HG03139 (cell line): Measurements from ENCODE around the gene PXDC1.
"Not testable (repeated sequence)": the region's sequence is repeated elsewhere in the genome, so short reads cannot be mapped to it uniquely, and the experiment has no call there.

Source experiments
- ATAC-seq: cut with Tn5 transposase; IDR thresholded peaks from one replicate; pipeline ENCODE4 v1.9.1; 2021; ENCODE audit not compliant: unreplicated experiment

The PXDC1 gene

GRCh38 chr6:3734023-3734422 lies 17.5 kb downstream of the PXDC1 start:
- no peak for ATAC-seq

GRCh38 chr6:3733321-3733925 lies 18.1 kb downstream of the PXDC1 start:
- ATAC-seq = no peak

- no peak for ATAC-seq
These were observed 19.0 kb downstream of the PXDC1 start for GRCh38 chr6:3732345-3733141.

- ATAC-seq = no peak
These were observed 19.8 kb downstream of the PXDC1 start for GRCh38 chr6:3731700-3732099.

GRCh38 chr6:3729603-3730344 lies 21.7 kb downstream of the PXDC1 start:
- no peak for ATAC-seq

- ATAC-seq = no peak
These were observed 23.9 kb downstream of the PXDC1 start for GRCh38 chr6:3727593-3728108.

GRCh38 chr6:3727036-3727435 lies 24.5 kb downstream of the PXDC1 start:
- ATAC-seq = no peak

- no peak for ATAC-seq
These were observed 25.1 kb downstream of the PXDC1 start for GRCh38 chr6:3726421-3726820.

- no peak for ATAC-seq
These were observed 26.1 kb downstream of the PXDC1 start for GRCh38 chr6:3725145-3726047.

- ATAC-seq = no peak
These were observed 26.9 kb downstream of the PXDC1 start for GRCh38 chr6:3724451-3725144.

- no peak for ATAC-seq
These were observed 27.5 kb downstream of the PXDC1 start for GRCh38 chr6:3723966-3724365.

GRCh38 chr6:3723251-3723650 lies 28.3 kb downstream of the PXDC1 start:
- ATAC-seq = no peak

GRCh38 chr6:3722785-3723184 lies 28.7 kb downstream of the PXDC1 start:
- no peak for ATAC-seq

- ATAC-seq = no peak
These were observed 29.5 kb downstream of the PXDC1 start for GRCh38 chr6:3721810-3722621.

GRCh38 chr6:3720770-3721169 lies 30.7 kb downstream of the PXDC1 start:
- ATAC-seq = not testable (repeated sequence)

GRCh38 chr6:3719462-3720308 lies 31.8 kb downstream of the PXDC1 start:
- ATAC-seq = no peak

- ATAC-seq = no peak
These were observed 33.1 kb downstream of the PXDC1 start for GRCh38 chr6:3718407-3718806.

GRCh38 chr6:3715285-3715684 lies 36.2 kb downstream of the PXDC1 start:
- no peak for ATAC-seq
